NOMO-1 treated with DMSO at 0.1 percent for 48 hours (cell line): ENCODE measurements around the gene TMEM250.

Source experiments
- DNase-seq: peaks from one replicate; lab custom pipeline; 2025; ENCODE audit not compliant: unreplicated experiment; lab: John Stamatoyannopoulos, UW

TMEM250 gene

DNA sequence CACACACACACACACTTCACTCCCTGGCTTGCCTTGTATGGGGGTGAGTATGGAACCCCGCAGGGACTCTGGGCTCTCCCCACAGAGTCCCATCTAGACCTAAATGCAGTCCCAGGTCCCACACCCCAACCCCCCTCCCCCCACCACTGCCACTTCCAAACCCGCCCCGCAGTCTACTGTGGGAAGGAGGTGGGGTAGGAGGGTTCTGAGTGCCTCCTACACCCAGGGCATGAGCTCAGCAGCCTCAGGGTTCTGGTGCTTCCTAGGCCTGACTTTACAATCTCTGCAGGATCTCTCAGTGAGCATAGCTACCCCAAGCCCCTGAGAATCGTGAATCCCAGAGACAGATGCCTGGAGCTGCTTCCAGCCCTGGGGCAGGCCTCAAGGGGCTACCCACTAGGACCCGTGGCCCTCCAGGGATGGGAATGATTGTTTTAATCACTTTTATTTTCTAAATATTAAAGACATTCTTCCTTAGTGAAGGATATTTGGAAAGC is 22.1 kb downstream of the TMEM250 start:
- DNase-seq: no peak

- DNase-seq: peak; percentile 59
These were observed 23.3 kb downstream of the TMEM250 start, which contains the start of gene NACC2 for GRCh38 chr9:136095070-136096058. Gene NACC2, minus strand, starts transcription at chr9:136095289. Its CDS starts 44,768 bp downstream, at chr9:136050521.

- peak; percentile 67 for DNase-seq
These were observed 24.4 kb downstream of the TMEM250 start for GRCh38 chr9:136093995-136094881.

- DNase-seq: no peak
These were observed 25.2 kb downstream of the TMEM250 start for GRCh38 chr9:136093346-136093986.

- DNase-seq: no peak
These were observed 25.9 kb downstream of the TMEM250 start for GRCh38 chr9:136092741-136093140.

- DNase-seq: peak; percentile 21
These were observed 26.4 kb downstream of the TMEM250 start for GRCh38 chr9:136092353-136092650.

- no peak for DNase-seq
These were observed 26.9 kb downstream of the TMEM250 start for GRCh38 chr9:136091582-136092352.

GRCh38 chr9:136090768-136091581 is 27.7 kb downstream of the TMEM250 start:
- peak; percentile 26 for DNase-seq

DNA sequence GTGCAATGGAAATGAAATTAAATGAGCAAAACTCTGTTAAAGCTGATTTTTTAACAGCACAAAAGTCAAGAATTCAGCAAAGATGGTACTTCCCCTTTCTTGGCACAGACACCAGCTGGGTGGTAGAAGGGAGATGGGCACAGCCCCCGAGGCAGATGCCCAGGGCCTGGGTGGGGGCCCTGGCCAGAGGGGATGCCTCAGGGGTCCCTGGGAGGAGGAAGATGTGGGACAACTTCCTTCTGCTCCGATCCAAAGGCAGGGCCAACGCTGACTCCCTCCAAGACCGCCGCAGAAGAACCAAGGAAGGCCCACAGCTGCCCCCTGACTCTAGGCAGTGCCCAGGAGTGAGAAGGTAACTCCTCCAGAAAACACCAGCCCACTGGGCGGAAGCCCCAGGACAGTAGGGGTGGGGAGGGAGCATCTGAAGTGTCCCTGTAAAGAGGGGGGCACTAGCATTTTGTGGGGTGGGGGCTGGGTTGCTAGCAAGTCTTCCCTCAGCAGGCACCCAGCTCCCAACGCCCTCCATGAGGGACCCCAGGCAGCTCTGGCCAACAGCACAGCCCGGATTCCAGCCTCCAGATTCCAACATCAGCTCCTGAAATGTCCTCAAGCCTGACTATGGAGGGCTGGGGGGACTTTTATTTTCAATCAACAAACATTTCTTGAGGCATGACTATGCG is 28.5 kb downstream of the TMEM250 start:
- peak; percentile 67 for DNase-seq

- peak; percentile 72 for DNase-seq
These were observed 29.0 kb downstream of the TMEM250 start for GRCh38 chr9:136089697-136090045.

GRCh38 chr9:136088939-136089696 is 29.6 kb downstream of the TMEM250 start:
- DNase-seq: peak; percentile 97

DNA sequence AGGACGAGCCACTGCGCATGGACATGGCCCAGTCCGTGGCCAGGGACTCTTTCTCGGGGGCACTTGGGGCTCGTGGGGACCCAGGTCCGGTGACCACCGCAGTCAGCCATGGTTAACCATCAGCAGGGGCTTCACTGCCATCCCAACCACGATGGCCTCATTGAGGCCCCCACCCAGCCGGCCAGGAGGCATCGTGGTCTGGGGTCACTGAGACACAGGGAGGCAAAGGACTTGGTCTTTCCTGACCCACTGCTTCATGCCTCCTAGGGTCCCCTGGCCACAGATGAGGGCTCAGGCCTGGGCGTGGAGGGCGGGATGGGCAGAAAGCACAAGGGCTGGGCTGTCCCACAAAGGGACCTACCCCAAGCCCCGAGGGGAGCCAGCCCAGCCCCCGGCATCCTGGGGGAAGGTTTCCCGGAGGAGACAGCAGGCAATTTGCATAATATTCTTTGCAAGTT is 30.2 kb downstream of the TMEM250 start:
- no peak for DNase-seq

DNA sequence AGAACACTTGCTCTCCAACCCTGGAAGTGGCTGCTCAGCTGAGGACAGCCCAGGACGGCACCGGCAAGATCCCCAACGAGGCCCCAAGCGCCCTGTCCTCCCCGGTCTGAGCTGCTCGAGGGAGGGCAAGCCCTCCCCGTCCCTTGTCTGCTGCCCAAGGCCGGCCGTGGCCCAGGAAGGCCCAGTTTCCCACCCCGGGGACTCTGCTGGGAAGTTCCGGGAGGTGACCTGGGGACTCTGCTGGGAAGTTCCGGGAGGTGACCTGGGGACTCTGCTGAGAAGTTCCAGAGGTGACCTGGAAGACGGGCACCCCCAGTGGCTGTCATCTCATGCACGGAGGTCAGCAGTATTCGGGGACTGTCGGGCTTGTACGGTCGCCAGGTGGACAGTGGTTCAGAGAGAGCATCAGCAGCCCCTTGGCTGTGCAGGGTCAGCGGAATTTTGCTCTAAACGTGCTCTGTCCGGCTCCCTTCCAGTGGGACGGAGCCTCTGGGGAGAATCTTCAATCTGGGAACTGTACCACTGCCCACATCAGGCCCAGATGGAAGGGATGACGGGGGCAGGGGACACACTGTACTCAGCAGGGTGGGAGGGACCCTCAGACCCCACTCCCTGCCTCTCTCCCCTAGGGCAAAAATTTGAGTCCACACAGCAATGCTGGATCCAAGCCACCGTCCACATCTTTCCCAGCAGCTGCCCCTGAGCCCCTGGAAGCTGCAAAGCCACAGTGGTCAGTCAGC is 30.8 kb downstream of the TMEM250 start:
- DNase-seq: no peak

GRCh38 chr9:136086951-136087740 is 31.5 kb downstream of the TMEM250 start:
- DNase-seq: no peak

GRCh38 chr9:136086213-136086881 is 32.3 kb downstream of the TMEM250 start:
- no peak for DNase-seq

- DNase-seq: no peak
These were observed 32.9 kb downstream of the TMEM250 start for GRCh38 chr9:136085815-136086212.
